Measurements from ENCODE around the gene TBX18.

TBX18 gene

GRCh38 chr6:84645563-84646266 lies 118.7 kb downstream of the TBX18 start:
- Histone ChIP-seq H3K4me3 (ENCODE audit: severe bottlenecking) (no peak overlapping the region), H3K4me1 (ENCODE audit: insufficient read depth, poor library complexity, severe bottlenecking) (peaks cover 34% of the 10 kb centered on the region), H3K36me3 (ENCODE audit: low read depth) (no peaks in the 10 kb centered on the region), H3K27ac (ENCODE audit: poor library complexity, severe bottlenecking) (peak overlapping the region; percentile 93), H3K9me3 (ENCODE audit: severe bottlenecking) (no peaks in the 10 kb centered on the region), H3K27me3 (ENCODE audit: insufficient read depth, poor library complexity, severe bottlenecking) (no peaks in the 10 kb centered on the region)
- ATAC-seq (ENCODE audit: low read depth) (peak; percentile 61), DNase-seq (ENCODE audit: low spot score) (no peak)
- TF ChIP-seq, protein P1, sequence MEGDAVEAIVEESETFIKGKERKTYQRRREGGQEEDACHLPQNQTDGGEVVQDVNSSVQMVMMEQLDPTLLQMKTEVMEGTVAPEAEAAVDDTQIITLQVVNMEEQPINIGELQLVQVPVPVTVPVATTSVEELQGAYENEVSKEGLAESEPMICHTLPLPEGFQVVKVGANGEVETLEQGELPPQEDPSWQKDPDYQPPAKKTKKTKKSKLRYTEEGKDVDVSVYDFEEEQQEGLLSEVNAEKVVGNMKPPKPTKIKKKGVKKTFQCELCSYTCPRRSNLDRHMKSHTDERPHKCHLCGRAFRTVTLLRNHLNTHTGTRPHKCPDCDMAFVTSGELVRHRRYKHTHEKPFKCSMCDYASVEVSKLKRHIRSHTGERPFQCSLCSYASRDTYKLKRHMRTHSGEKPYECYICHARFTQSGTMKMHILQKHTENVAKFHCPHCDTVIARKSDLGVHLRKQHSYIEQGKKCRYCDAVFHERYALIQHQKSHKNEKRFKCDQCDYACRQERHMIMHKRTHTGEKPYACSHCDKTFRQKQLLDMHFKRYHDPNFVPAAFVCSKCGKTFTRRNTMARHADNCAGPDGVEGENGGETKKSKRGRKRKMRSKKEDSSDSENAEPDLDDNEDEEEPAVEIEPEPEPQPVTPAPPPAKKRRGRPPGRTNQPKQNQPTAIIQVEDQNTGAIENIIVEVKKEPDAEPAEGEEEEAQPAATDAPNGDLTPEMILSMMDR (IDR thresholded peaks at IDR 0.05; ENCODE audit: poor library complexity, severe bottlenecking), result no peak

DNA sequence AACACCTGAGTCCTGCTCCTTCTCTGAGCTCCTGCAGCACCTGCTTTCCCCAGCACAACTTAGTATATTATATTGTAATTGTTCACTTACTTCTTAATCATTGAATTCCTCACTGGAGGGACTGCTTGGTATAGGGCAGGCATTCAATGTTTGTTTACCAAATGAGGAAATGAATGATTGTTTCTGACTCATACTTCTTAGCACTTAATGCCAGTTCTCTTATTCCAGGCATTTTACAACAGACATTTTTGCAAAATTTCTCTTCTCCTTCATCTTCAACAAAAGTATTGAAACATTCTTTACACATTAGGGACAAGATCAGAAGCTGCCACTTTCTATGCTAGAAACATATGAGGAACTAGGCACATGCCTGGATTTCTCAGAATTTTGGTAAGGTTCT lies 119.4 kb downstream of the TBX18 start:
- Histone ChIP-seq H3K9me3 (ENCODE audit: severe bottlenecking) (no peaks in the 10 kb centered on the region), H3K36me3 (ENCODE audit: low read depth) (no peaks in the 10 kb centered on the region), H3K4me3 (ENCODE audit: severe bottlenecking) (no peak overlapping the region), H3K27me3 (ENCODE audit: insufficient read depth, poor library complexity, severe bottlenecking) (no peaks in the 10 kb centered on the region), H3K4me1 (ENCODE audit: insufficient read depth, poor library complexity, severe bottlenecking) (peaks cover 34% of the 10 kb centered on the region), H3K27ac (ENCODE audit: poor library complexity, severe bottlenecking) (peak overlapping the region; percentile 93)
- TF ChIP-seq, protein P1 (IDR thresholded peaks at IDR 0.05; ENCODE audit: poor library complexity, severe bottlenecking), result no peak
- ATAC-seq (ENCODE audit: low read depth) (peak; percentile 96), DNase-seq (ENCODE audit: low spot score) (no peak)

- no peaks in the 10 kb centered on the region for H3K9me3 ChIP-seq (ENCODE audit: severe bottlenecking)
- no peaks in the 10 kb centered on the region for H3K36me3 ChIP-seq (ENCODE audit: low read depth)
- no peak for DNase-seq (ENCODE audit: low spot score)
- H3K27me3 ChIP-seq (ENCODE audit: insufficient read depth, poor library complexity, severe bottlenecking), result no peaks in the 10 kb centered on the region
- peak; percentile 43; the same call in 2 of the 3 replicates for ATAC-seq (ENCODE audit: low read depth)
- no peak overlapping the region for H3K4me3 ChIP-seq (ENCODE audit: severe bottlenecking)
- H3K27ac ChIP-seq (ENCODE audit: poor library complexity, severe bottlenecking), result peak overlapping the region; percentile 93
- H3K4me1 ChIP-seq (ENCODE audit: insufficient read depth, poor library complexity, severe bottlenecking), result peaks cover 43% of the 10 kb centered on the region
- TF ChIP-seq, protein P1 (IDR thresholded peaks at IDR 0.05; ENCODE audit: poor library complexity, severe bottlenecking), result no peak
Observed at GRCh38 chr6:84643778-84644177, 120.6 kb downstream of the TBX18 start.

DNA sequence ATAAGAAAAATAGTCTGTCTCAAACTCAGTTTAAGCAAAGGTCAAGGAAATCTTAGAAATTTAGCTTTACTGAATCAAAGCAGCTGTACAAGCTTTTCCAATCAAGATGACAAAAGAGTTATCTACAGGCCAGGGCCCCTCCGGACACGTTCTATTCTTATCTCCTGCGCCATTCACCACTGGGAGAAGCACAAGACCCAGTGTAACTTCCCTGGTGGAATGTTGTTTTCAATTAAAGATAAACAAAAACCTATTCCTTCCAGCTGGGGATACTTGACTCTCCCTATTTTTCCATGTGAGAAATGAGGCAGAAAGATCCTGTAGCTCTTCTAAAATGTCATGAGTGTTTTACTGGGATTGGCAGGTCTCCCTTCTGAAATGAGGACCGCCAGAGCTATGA lies 123.3 kb downstream of the TBX18 start:
- peaks cover 41% of the 10 kb centered on the region for H3K4me1 ChIP-seq (ENCODE audit: insufficient read depth, poor library complexity, severe bottlenecking)
- DNase-seq (ENCODE audit: low spot score), result no peak
- no peak overlapping the region for H3K27ac ChIP-seq (ENCODE audit: poor library complexity, severe bottlenecking)
- no peaks in the 10 kb centered on the region for H3K9me3 ChIP-seq (ENCODE audit: severe bottlenecking)
- no peak for ATAC-seq (ENCODE audit: low read depth)
- H3K4me3 ChIP-seq (ENCODE audit: severe bottlenecking), result no peak overlapping the region
- TF ChIP-seq, protein P1 (IDR thresholded peaks at IDR 0.05; ENCODE audit: poor library complexity, severe bottlenecking), result no peak
- H3K36me3 ChIP-seq (ENCODE audit: low read depth), result no peaks in the 10 kb centered on the region
- no peaks in the 10 kb centered on the region for H3K27me3 ChIP-seq (ENCODE audit: insufficient read depth, poor library complexity, severe bottlenecking)

GRCh38 chr6:84639396-84639795 lies 125.0 kb downstream of the TBX18 start:
- Histone ChIP-seq H3K4me3 (ENCODE audit: severe bottlenecking) (no peak overlapping the region), H3K9me3 (ENCODE audit: severe bottlenecking) (no peaks in the 10 kb centered on the region), H3K36me3 (ENCODE audit: low read depth) (no peaks in the 10 kb centered on the region), H3K27ac (ENCODE audit: poor library complexity, severe bottlenecking) (peak overlapping the region; percentile 18), H3K27me3 (ENCODE audit: insufficient read depth, poor library complexity, severe bottlenecking) (no peaks in the 10 kb centered on the region), H3K4me1 (ENCODE audit: insufficient read depth, poor library complexity, severe bottlenecking) (peaks cover 24% of the 10 kb centered on the region)
- TF ChIP-seq, protein P1 (IDR thresholded peaks at IDR 0.05; ENCODE audit: poor library complexity, severe bottlenecking), result no peak
- DNase-seq (ENCODE audit: low spot score), result no peak
- ATAC-seq (ENCODE audit: low read depth), result peak; percentile 60

Data from RWPE2 (cell line).